ENCODE results near the gene POLE2.

DNA sequence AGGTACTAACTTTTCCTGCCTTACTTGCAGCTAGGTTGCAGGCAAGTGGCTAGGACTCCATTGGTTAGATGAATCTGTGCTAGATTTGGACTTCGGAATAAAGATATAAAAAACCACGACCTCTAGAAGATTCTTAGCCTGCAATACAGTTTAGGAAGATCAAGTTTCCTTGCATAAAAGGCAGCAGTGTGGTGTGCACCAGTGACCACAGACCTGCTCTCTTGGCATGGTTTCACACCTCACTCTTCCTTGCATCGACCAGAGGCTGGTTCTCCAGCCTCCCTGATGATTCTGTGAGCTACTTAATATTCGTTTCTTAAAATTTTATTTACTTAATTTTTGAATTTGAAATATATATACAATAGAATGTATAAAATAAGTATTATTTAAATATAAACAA lies 14.7 kb upstream of the POLE2 start:
- TF ChIP-seq CTCF (IDR thresholded peaks at IDR 0.05) (no peak), POLR2AphosphoS5 (IDR thresholded peaks at IDR 0.05) (no peak), EP300 (IDR thresholded peaks at IDR 0.05) (no peak), POLR2A (IDR thresholded peaks at IDR 0.05) (no peak)

Data from suprapubic skin (tissue), 4 donors.